Measurements from ENCODE around the gene MAP3K12.
"Not testable (repeated sequence)": the region's sequence is repeated elsewhere in the genome, so short reads cannot be mapped to it uniquely, and the experiment has no call there.

MAP3K12 gene

GRCh38 chr12:53466640-53467039 is 32.6 kb downstream of the MAP3K12 start:
- DNase-seq: no peak

- no peak for DNase-seq
Measured at GRCh38 chr12:53465679-53466078, 33.6 kb downstream of the MAP3K12 start.

GRCh38 chr12:53464685-53465418 is 34.4 kb downstream of the MAP3K12 start:
- DNase-seq: no peak

DNA sequence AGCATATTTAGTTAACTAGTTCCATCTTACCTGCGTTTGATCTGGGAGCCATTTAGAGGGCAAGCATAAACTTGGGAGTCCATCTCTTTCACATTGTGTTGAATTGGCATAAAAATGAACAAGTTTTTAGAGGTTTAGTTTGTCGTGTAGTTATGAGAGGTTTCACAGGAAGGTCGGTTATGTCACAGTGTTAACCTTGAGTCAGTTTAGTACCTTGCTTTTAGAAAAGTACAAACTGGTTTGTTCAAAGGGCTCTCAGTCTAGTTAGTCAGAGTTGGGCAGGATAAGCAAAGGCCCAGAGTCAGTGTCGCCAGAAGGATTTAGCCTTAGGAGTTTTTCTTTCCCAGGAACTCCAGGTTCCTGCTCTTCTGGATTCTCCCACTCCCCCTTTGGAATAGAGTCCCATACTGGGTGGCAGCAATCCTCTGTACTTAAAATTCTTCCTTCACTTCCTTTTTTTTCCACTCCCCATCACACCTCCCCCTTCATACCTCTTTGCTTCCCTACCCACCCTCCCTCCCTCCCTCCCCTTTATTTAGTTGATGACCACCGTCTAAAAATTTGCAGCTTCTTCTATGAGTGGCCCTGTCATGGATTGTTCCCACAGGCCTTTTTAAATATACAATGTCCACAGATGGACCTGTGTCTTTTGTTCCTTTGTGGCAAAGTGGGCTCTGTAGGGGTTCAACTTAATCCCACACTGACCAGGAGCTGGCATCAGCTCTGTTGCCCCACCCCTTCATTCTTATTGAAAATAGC is 35.3 kb downstream of the MAP3K12 start:
- no peak for DNase-seq

GRCh38 chr12:53462935-53463334 is 36.3 kb downstream of the MAP3K12 start:
- no peak for DNase-seq

DNA sequence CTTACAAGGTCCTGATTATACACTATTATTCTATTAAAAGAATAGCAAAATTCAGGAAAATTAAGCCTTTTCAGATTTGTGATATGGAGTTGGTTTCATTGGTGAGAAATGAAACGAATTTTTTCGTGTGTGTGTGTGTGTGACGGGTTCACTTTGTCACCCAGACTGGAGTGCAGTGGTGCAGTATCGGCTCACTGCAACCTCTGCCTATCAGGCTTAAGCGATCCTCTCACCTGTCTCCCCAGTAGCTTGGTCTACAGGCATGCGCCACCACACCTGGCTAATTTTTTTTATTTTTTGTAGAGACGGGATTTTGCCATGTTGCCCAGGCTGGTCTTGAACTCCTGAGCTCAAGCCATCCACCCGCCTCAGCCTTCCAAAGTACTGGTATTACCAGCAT is 37.7 kb downstream of the MAP3K12 start:
- no peak for DNase-seq

DNA sequence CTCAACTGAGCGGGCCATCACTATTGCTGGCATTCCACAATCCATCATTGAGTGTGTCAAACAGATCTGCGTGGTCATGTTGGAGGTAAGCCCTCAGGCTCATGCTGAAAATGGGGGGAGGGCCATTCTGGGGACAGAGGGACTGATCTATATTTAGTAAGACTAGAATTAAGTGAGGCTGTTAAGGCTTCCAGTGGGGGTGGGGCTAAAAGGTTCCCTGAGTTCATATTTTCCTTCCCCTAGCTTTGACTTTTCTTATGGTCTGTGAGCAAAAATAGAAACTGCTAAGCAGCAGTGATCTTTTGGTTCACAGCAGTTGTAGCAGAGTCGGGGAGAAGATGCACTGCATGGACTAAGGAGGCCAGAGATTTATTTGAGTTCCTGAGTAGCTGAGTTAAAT is 38.2 kb downstream of the MAP3K12 start:
- DNase-seq: no peak

GRCh38 chr12:53459097-53459496 is 40.2 kb downstream of the MAP3K12 start:
- no peak for DNase-seq

DNA sequence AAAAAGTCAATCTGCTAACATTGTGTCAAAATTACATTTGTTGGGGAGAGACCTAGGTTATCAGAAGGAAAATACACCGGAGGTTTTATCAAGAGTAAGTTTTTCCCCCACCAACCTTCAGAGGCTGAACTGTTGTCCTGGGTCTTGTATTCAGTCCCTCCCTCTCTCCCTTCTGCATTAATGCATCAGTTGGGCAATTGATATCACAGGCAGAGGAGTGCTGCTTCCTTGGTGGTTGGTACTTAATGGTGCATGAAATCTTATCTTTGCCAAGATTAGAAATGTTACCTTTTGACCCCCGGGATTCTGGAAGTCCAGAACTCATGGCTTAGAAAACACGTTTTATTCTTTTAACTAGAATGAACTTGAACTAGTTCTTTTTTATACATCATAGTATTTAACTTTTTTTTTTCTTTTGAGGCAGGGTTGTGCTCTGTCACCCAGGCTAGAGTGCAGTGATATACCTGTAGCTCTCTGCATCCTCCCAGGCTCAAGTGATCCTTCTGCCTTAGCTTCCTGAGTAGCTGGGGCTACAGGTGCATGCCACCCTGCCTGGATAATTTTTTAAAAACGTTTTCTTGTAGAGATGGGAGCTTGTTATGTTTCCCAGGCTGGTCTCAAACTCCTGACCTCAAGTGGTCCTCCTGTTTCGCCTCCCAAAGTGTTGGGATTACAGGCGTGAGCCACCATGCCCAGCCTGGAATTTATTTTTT is 42.4 kb downstream of the MAP3K12 start:
- DNase-seq: no peak

DNA sequence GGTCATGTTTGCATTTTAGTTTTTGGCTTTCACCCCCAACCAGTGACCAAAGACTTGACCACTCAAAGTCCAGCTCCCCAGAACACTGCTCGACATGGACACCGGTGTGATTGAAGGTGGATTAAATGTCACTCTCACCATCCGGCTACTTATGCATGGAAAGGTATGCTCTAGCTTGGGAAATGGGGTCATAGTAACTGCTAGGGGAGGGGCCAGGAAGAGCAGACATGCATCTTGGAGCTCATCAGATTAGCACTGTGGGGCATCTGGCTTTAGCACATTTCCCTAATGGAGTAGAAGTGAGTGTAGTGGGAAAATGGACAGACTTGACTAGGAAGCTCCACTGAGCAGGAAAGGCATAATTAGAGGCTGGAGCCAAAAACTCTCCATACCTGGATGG is 44.6 kb downstream of the MAP3K12 start:
- no peak for DNase-seq

DNA sequence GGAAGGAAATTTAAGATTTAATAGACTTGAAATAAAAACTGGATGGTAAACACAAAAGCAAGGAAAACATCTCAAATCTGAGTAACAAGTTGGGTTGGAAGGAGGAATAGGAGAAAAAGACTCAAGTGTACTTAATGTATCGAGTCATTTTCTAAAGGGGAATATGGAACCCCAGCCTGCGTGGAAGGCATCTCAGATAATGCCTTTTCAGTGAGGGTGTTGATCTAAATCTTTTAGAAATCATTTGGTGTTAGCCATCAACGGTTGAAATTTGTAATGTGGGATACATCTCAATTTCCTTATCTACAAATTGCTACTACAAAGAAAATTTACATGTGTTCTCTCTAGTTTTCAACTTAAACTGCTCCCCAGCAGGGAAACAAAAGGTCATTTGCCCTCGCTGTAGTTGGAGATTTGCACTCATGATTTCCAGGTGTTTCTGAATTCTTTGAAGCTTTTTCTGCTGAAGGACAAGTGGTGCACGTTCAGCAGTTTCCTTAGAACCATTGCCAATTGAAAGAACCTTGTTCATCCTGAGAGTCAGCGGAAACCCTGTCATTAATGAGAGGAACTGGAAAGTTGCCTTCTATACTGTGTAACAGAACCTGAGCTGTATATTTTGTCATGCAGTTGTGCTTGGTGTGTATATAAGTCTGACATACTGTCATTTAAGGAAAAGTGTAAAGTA is 45.2 kb downstream of the MAP3K12 start:
- DNase-seq: no peak

DNA sequence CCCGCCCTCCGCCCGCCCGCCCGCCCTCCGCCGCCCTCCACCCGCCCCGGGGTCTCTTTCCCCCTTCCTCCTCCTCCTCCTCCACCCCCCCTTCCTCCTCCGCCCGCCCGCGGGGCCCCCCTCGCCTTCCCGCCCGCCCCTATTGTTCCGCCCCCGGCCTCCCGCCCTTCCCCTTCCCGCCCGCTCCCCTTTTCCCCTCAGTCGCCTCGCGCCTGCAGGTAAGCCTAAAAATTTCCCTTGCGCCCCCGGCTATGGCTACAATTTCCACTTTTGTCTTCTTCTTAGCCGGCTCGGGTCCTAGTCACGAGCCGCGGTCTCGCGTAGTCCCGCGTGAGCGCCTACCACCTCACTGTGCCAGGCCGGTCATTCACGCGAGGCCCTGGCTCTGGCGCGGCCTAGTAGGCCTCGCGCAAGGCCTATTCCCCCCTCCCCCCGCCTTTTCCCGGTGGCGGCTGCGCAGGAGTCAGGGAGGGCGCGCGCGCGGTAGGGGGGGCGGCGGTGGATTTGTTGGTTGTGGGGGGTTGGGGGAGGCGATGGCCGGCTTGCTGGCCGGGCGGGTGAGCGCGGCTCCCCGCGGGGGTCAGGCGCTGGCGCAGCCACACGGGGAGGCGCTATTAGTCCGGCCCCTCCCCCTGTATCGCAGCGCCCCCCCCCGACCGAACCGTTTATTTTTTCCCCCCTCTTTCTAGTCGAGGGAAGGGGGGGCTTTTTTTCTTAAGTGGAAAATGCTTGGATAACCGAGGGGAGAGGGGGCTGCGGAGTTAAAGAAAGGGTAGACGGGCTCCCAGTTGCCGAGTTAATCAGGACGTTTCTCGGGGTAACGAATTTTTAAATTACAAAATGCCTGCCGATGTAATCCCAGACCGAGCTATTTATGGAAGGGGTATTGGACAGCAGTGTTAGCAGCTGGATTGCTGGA is 46.8 kb downstream of the MAP3K12 start:
- peak; percentile 81 for DNase-seq

DNA sequence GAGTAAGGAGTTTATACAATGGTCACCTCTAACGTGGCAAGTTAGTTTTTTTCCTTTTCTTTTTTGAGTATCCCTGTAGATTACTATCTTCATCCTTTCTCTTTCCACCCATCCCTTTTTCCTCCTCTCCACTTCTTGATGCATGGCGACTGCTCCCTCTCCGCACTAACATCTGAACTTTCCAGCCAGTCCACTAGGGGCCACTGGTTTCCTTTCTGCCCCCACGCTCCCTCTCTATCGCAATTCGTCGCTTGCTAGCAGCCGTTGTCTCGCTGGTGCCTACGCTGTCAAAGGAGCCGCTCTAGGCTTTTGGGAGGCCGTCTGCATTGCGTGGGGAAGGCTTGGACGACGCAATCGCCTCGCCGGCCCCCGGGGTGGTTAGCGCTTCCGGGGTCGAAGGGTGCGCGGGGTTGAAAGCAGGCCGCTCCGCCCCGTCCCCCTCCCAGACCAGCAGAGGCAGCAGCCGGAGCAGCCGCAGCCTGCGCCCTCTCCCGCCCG is 47.5 kb downstream of the MAP3K12 start, which contains the start of gene PCBP2:
TSS of gene PCBP2 (plus strand) at position 442 of the 498 bp plus-strand sequence. CDS start 2,699 bp downstream, outside the sequence.
- DNase-seq: peak; percentile 99

- no peak for DNase-seq
Measured at GRCh38 chr12:53450936-53451335, 48.3 kb downstream of the MAP3K12 start.

DNA sequence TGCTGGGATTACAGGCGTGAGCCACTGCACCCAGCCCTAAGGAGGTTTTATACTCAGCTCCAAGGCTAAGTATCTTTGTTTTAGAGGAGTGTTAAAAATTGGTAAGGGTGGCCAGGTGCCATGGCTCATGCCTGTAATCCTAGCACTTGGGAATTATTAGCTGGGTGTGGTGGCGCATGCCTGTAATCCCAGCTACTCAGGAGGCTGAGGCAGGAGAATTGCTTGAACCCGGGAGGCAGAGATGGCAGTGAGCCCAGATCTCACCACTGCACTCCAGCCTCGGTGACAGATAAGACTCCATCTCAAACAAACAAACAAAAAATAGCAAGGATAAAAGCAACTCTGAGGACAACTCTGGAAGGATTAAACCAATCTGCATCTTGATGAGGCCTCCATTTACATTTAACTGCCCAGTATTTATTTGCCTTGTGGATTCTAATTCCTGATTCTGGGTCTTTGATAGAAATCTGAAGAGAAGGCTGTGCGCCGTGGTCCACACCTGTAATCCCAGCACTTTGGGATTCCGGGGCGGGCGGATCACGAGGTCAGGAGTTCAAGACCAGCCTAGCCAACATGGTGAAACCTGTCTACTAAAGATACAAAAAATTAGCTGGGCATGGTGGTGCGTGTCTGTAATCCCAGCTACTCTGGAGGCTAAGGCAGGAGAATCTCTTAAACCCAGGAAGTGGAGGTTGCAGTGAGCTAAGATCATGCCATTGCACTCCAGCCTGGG is 54.5 kb downstream of the MAP3K12 start:
- DNase-seq: not testable (repeated sequence)

DNA sequence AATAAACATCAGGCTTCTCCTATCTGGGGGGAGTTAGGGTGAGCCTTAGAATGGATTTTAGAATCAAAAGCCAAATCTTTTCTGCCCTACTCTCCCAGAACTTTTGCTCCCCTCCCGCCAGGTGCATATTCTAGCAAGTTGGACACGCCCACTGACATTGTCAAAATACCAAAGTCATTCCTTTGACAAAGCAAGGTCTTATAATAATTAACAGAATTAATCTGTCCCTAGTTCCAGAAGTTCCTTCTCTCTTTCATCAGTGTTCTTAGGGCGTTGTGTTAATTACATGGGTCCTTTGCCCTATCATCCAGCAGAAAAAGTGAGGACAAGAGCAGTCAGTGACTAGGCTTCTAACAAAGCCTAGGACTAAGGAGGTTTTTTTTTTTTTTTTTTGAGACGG is 55.3 kb downstream of the MAP3K12 start:
- no peak for DNase-seq

DNA sequence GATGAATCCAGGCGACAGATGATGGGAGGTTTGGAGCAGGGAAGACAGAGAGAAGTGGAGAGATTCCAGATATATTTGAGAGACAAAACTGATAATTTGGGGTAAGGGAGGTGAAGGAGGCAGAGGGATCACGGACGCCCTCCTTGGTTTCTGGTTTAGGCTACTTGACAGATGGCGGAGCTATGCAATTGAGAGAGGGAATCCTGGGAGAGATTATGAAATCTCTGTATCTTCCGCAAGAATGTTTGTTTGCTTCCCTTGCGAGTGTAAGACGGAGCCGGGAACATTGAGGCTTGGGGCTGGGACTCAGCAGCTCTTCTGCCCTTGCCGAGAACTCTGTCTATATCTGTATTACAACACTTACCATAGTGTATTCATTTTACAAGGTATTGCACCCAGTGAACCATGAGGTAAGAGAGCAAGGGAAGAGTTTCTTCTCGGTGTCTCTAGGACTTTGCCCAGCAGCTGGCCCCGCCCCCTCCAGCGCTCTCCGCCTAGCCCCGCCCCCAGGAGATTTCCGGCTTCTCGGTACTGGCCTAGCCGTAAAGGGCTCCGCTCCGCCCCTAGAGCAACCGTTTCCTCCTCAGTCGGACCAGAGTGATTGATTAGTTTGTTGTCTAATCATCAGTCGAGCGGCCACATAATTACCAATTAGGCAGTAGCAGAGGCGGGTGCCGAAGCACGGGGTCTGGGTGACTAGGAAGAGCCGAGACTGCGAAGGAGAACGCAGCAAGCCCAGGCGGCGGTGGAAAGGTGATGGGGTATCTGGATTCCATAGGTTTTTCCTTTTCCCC is 58.0 kb downstream of the MAP3K12 start, which contains the start of gene PRR13:
TSS of gene PRR13 (plus strand) at position 695 of the 794 bp plus-strand sequence. CDS start 981 bp downstream, outside the sequence.
- DNase-seq: peak; percentile 100

DNA sequence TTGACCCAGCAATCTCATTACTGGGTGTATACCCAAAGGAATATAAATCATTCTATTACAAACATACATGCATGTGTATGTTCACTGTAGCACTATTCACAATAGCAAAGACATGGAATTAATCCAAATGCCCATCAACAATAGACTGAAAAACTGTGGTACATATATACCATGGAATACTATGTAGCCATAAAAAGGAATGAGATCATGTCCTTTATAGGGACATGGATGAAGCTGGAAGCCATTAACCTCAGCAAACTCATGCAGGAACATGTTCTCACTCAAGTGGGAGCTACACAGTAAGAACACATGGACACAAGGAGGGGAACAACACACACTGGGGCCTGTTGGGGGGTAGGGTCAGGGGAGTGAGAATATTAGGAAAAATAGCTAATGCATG is 59.7 kb downstream of the MAP3K12 start:
- DNase-seq: not testable (repeated sequence)

GRCh38 chr12:53435326-53435725 is 63.9 kb downstream of the MAP3K12 start:
- not testable (repeated sequence) for DNase-seq

DNA sequence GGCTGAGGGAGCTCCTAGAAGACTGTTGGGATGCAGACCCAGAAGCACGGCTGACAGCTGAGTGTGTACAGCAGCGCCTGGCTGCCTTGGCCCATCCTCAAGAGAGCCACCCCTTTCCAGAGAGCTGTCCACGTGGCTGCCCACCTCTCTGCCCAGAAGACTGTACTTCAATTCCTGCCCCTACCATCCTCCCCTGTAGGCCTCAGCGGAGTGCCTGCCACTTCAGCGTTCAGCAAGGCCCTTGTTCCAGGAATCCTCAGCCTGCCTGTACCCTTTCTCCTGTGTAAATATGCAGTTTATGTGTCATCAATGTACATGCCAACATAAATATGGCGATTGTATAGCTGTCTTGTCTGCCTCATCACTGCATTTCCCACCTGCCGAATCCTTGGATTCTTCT is 68.1 kb downstream of the MAP3K12 start:
- no peak for DNase-seq

All from EL (cell line).